SK-N-SH (cell line): ENCODE data around the gene COL23A1. TPM values are rescaled to one million over a fixed set of nuclear protein-coding genes. Genes with fewer than 3 reads are reported as not detected.

Experiments used
- CTCF ChIA-PET: fragments of 300-600, 350-600 bp; formaldehyde crosslinking; extraction: SDS; loops from one replicate; lab custom pipeline; 2021; lab: Yijun Ruan, JAX
- POLR2A ChIA-PET: fragments of 350-600 bp; sonication (Branson Sonifier 250); formaldehyde crosslinking; extraction: SDS; loops from one replicate; lab custom pipeline; 2020; ENCODE audit warnings: antibody characterized with exemption, inconsistent platforms; lab: Yijun Ruan, JAX
- DNase-seq: peaks from one replicate; pipeline ENCODE4 v3.0.0; 2012
- H2AFZ ChIP-seq: fragments of 200-600 bp; sonication (generic); 2 replicates; pipeline ENCODE4 v1.8.1; 2016; ENCODE audit warnings: antibody characterized with exemption, mild to moderate bottlenecking, low read depth
- H3F3A ChIP-seq: fragments of 200-600 bp; sonication (generic); replicated peaks from 2 replicates; pipeline ENCODE3; 2016; ENCODE audit warnings: antibody characterized with exemption, mild to moderate bottlenecking; ENCODE audit not compliant: insufficient read depth
- H3K27ac ChIP-seq, 2 experiments: fragments of 200-500 bp in 1 of 2; fragments of 200-600 bp in 1 of 2; sonication (Bioruptor generic) in 1 of 2; sonication (generic), shearing (Covaris generic) in 1 of 2; 2 replicates each; pipeline versions ENCODE4 v1.5.1 to v1.6.1; 2014 to 2016; ENCODE audit warnings: low read depth in 2 of 2, inconsistent platforms in 1 of 2, low read length in 1 of 2, mild to moderate bottlenecking in 1 of 2, mixed read lengths in 1 of 2
- H3K27me3 ChIP-seq: fragments of 200-600 bp; sonication (generic), shearing (Covaris generic); 2 replicates; pipeline ENCODE4 v1.6.1; 2016; ENCODE audit warnings: mixed run types; ENCODE audit not compliant: insufficient read depth
- H3K36me3 ChIP-seq, 2 experiments: fragments of 200-500 bp in 1 of 2; fragments of 200-600 bp in 1 of 2; sonication (Bioruptor generic) in 1 of 2; sonication (generic) in 1 of 2; replicated peaks in 1 of 2; 2 replicates each; pipeline versions ENCODE3 to v1.5.1; 2014 to 2016; ENCODE audit warnings: low read length in 1 of 2, mild to moderate bottlenecking in 1 of 2; ENCODE audit not compliant: insufficient read depth in 2 of 2, control insufficient read depth in 1 of 2
- H3K4me1 ChIP-seq, 2 experiments: fragments of 200-500 bp in 1 of 2; fragments of 200-600 bp in 1 of 2; sonication (Bioruptor generic) in 1 of 2; sonication (generic), shearing (Covaris generic) in 1 of 2; 2 replicates each; pipeline versions ENCODE4 v1.5.1 to v1.6.1; 2014 to 2016; ENCODE audit warnings: low read depth in 1 of 2, low read length in 1 of 2, mixed run types in 1 of 2; ENCODE audit not compliant: insufficient read depth in 2 of 2, control insufficient read depth in 1 of 2
- H3K4me2 ChIP-seq: fragments of 200-600 bp; sonication (generic), shearing (Covaris generic); 2 replicates; pipeline ENCODE4 v1.6.1; 2017; ENCODE audit warnings: mixed run types
- H3K4me3 ChIP-seq, 2 experiments: fragments of 200-500 bp in 1 of 2; fragments of 200-600 bp in 1 of 2; sonication (Bioruptor generic) in 1 of 2; sonication (generic), shearing (Covaris generic) in 1 of 2; 2 replicates each; pipeline versions ENCODE4 v1.5.1 to v1.8.1; 2014 to 2016; ENCODE audit warnings: low read depth in 2 of 2, inconsistent platforms in 1 of 2, low read length in 1 of 2, mild to moderate bottlenecking in 1 of 2, mixed read lengths in 1 of 2, moderate library complexity in 1 of 2
- H3K79me2 ChIP-seq: fragments of 200-600 bp; sonication (generic); 2 replicates; pipeline ENCODE4 v1.8.1; 2017; ENCODE audit warnings: mild to moderate bottlenecking; ENCODE audit not compliant: insufficient read depth
- H3K9ac ChIP-seq: fragments of 200-600 bp; sonication (generic); 2 replicates; pipeline ENCODE4 v1.6.1; 2017; ENCODE audit warnings: mixed run types
- H3K9me2 ChIP-seq: fragments of 200-600 bp; sonication (generic); 2 replicates; pipeline ENCODE4 v1.6.1; 2017; ENCODE audit warnings: mixed run types
- H3K9me3 ChIP-seq: fragments of 200-600 bp; sonication (generic); 2 replicates; pipeline ENCODE4 v1.6.1; 2017; ENCODE audit warnings: mixed run types, mild to moderate bottlenecking, moderate library complexity
- H4K20me1 ChIP-seq: fragments of 200-600 bp; sonication (generic); 2 replicates; pipeline ENCODE4 v1.6.1; 2017; ENCODE audit warnings: mild to moderate bottlenecking, mixed run types; ENCODE audit not compliant: insufficient read depth
- EZH2phosphoT487 ChIP-seq: fragments of 200-600 bp; sonication (generic); IDR thresholded peaks from 2 replicates; pipeline ENCODE4 v1.6.1; 2017; ENCODE audit warnings: low read depth, mixed run types, mild to moderate bottlenecking, antibody characterized with exemption, moderate library complexity, borderline replicate concordance
- FOXM1 ChIP-seq: IDR thresholded peaks from 2 replicates; pipeline ENCODE4 v1.4.0; 2012; ENCODE audit warnings: low read depth, mild to moderate bottlenecking
- GABPA ChIP-seq: IDR thresholded peaks from 2 replicates; pipeline ENCODE4 v1.4.0; 2012; ENCODE audit warnings: low read depth, mild to moderate bottlenecking
- GATA2 ChIP-seq: sonication (generic); formaldehyde crosslinking; IDR thresholded peaks from 2 replicates; pipeline ENCODE4 v1.5.0; 2020; ENCODE audit warnings: mild to moderate bottlenecking, missing genetic modification reagents
- MXI1 ChIP-seq: IDR thresholded peaks from 2 replicates; pipeline ENCODE4 v1.6.1; 2012; ENCODE audit warnings: mild to moderate bottlenecking, low read depth, low read length, improper control_type of control experiment
- NRF1 ChIP-seq: IDR thresholded peaks from 2 replicates; pipeline ENCODE4 v1.6.1; 2012; ENCODE audit warnings: low read depth, mild to moderate bottlenecking, low read length
- PBX3 ChIP-seq: IDR thresholded peaks from 2 replicates; pipeline ENCODE4; 2012
- SIN3A ChIP-seq: IDR thresholded peaks from 2 replicates; pipeline ENCODE4 v1.6.1; 2012; ENCODE audit warnings: low read depth, mild to moderate bottlenecking, low read length, moderate library complexity, borderline replicate concordance
- TEAD4 ChIP-seq: IDR thresholded peaks from 2 replicates; pipeline ENCODE4 v1.4.0; 2012; ENCODE audit warnings: mild to moderate bottlenecking, borderline replicate concordance; ENCODE audit not compliant: insufficient read depth
- USF2 ChIP-seq: fragments of 150-350 bp; IDR thresholded peaks from 2 replicates; pipeline ENCODE4 v1.6.1; 2017; ENCODE audit warnings: antibody characterized with exemption, low read length, low read depth, borderline replicate concordance
- WGBS: methylation state at CpG from one replicate; pipeline ENCODE4 v1.1.6; 2017; ENCODE audit warnings: low lambda C conversion rate; 5-methylcytosine and 5-hydroxymethylcytosine counted together
- polyA plus RNA-seq, 3 experiments: library from polyadenylated mRNA; depleted of rRNA; stranded (reverse); fragments of >200 nt; gene quantifications; 2 replicates each; pipeline ENCODE4 v1.2.3, GENCODE V29; 2012
- TF ChIP-seq, protein P1 (sequence below): IDR thresholded peaks from 2 replicates; pipeline ENCODE4 v1.4.0; 2012; ENCODE audit warnings: low read depth
- TF ChIP-seq, protein P2 (sequence below): fragments of 150-350 bp; IDR thresholded peaks from 2 replicates; pipeline ENCODE4 v1.6.1; 2016; ENCODE audit warnings: mild to moderate bottlenecking, low read depth, low read length

The COL23A1 gene
- polyA plus RNA-seq, 1 of the 3 experiments (the other 2 are of a cell fraction) = 0.10 TPM

DNA sequence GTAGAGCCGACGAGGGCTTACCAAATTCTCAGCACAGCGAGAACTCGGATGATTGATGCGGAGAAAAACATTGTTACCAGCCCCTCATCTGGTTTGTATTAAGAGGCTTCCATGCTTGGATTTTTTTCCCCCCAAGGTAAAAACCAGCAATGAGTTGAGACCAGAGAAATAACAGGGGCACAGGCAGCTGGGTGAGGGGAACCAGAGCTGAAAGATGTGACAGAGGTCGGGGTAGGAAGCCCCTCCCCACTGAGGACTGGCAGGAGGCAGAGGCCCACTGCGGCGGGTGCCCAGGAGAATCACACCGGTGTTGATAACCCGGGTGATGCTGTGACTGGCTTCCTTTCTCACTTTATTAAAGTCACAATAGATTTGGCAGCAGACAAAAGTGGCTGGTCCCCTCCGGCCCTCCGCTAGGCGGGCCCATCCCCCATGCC lies 241.1 kb downstream of the COL23A1 start (continued):
- TF ChIP-seq EZH2phosphoT487 (no peak), NRF1 (no peak), SIN3A (no peak), PBX3 (no peak), USF2 (no peak), FOXM1 (no peak)
- TF ChIP-seq, protein P1, sequence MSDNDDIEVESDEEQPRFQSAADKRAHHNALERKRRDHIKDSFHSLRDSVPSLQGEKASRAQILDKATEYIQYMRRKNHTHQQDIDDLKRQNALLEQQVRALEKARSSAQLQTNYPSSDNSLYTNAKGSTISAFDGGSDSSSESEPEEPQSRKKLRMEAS = no peak

GRCh38 chr5:178348356-178349074 lies 241.7 kb downstream of the COL23A1 start:
- Histone ChIP-seq H3K9me3 (no peaks in the 10 kb centered on the region), H3K36me3 (no peaks in the 10 kb centered on the region), H3K27ac (peak overlapping the region in 1 of 2 experiments; percentile 98; a peak in 2 of 4 replicates), H3K9ac (no peak overlapping the region), H2AFZ (no peak overlapping the region), H3K79me2 (no peaks in the 10 kb centered on the region), H3K4me2 (no peak overlapping the region), H3K4me1 (peaks cover 0 to 56% of the 10 kb centered on the region in 2 experiments; a peak in 2 of 4 replicates), H3K9me2 (no peaks in the 10 kb centered on the region), H3K4me3 (no peak overlapping the region), H4K20me1 (no peaks in the 10 kb centered on the region), H3K27me3 (no peaks in the 10 kb centered on the region), H3F3A (no peaks in the 10 kb centered on the region)
- TF ChIP-seq GATA2 (CRISPR knock-in tag) (no peak), GABPA (no peak), MXI1 (no peak), USF2 (no peak), TEAD4 (no peak), SIN3A (no peak)
- TF ChIP-seq, protein P1 = no peak
- TF ChIP-seq, protein P2, sequence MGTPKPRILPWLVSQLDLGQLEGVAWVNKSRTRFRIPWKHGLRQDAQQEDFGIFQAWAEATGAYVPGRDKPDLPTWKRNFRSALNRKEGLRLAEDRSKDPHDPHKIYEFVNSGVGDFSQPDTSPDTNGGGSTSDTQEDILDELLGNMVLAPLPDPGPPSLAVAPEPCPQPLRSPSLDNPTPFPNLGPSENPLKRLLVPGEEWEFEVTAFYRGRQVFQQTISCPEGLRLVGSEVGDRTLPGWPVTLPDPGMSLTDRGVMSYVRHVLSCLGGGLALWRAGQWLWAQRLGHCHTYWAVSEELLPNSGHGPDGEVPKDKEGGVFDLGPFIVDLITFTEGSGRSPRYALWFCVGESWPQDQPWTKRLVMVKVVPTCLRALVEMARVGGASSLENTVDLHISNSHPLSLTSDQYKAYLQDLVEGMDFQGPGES = no peak
- 30% methylated on average over 12 of the region's 15 CpGs for WGBS
- peak; percentile 73 for DNase-seq
- POLR2A ChIA-PET = interaction anchor here (0.6 to 1.6 kb wide), 5 partner anchors 9 to 257 kb away, joined by 3 to 6 read pairs (median 3); no protein-coding TSS in a partner anchor
- CTCF ChIA-PET = interaction anchor here (1.0 to 3.2 kb wide), 4 partner anchors 10 to 241 kb away, joined by 3 to 14 read pairs (median 5); partner anchors contain the start of gene COL23A1
